Keratinocyte (primary cell): ENCODE results near the gene C19orf47. TPM values are rescaled to one million over a fixed set of nuclear protein-coding genes. Genes with fewer than 3 reads are reported as not detected.

Experiments used
- DNase-seq: peaks from one replicate; pipeline ENCODE4 v3.0.0-alpha.2; 2011; ENCODE audit warnings: low read depth, missing footprints, low spot score
- FAIRE-seq: peaks from 2 replicates; lab custom pipeline; 2011; peaks lifted over from hg19 to GRCh38; lab: Jason Lieb, UNC
- H2AFZ ChIP-seq: 2 replicates; pipeline ENCODE4 v1.6.0; 2012; ENCODE audit warnings: low read length, control low read depth, inconsistent platforms; ENCODE audit not compliant: control insufficient read depth
- H3K27ac ChIP-seq: 2 replicates; pipeline ENCODE4 v1.5.1; 2011; ENCODE audit warnings: low read length; ENCODE audit not compliant: control insufficient read depth, insufficient read depth
- H3K27me3 ChIP-seq: 3 replicates; pipeline ENCODE4 v1.6.0; 2011; ENCODE audit warnings: low read length; ENCODE audit not compliant: control insufficient read depth, insufficient read depth; ENCODE audit errors: extremely low read depth
- H3K36me3 ChIP-seq, 2 experiments: 2 replicates in 1 of 2; 3 replicates in 1 of 2; pipeline ENCODE4 v1.5.1; 2011; ENCODE audit warnings: low read length in 2 of 2, mild to moderate bottlenecking in 1 of 2; ENCODE audit not compliant: control insufficient read depth in 2 of 2, insufficient read depth in 2 of 2; ENCODE audit errors: extremely low read depth in 1 of 2
- H3K4me1 ChIP-seq: 3 replicates; pipeline ENCODE4 v1.5.1; 2011; ENCODE audit warnings: low read length; ENCODE audit not compliant: control insufficient read depth, insufficient read depth; ENCODE audit errors: extremely low read depth
- H3K4me2 ChIP-seq: 3 replicates; pipeline ENCODE4 v1.6.0; 2011; ENCODE audit warnings: low read depth, low read length; ENCODE audit not compliant: control insufficient read depth, insufficient read depth; ENCODE audit errors: extremely low read depth
- H3K4me3 ChIP-seq, 3 experiments: fragments of 200-600 bp in 1 of 3; sonication (generic) in 1 of 3; 2 replicates in 2 of 3; 3 replicates in 1 of 3; pipeline ENCODE4 v1.5.1; 2011 to 2016; ENCODE audit warnings: low read length in 3 of 3, mild to moderate bottlenecking in 3 of 3, control low read depth in 2 of 3, inconsistent platforms in 1 of 3, low read depth in 1 of 3, mixed read lengths in 1 of 3, mixed run types in 1 of 3, moderate library complexity in 1 of 3; ENCODE audit not compliant: control insufficient read depth in 2 of 3, insufficient read depth in 2 of 3; ENCODE audit errors: extremely low read depth in 1 of 3
- H3K79me2 ChIP-seq: 2 replicates; pipeline ENCODE4 v1.6.0; 2012; ENCODE audit warnings: low read length; ENCODE audit not compliant: control insufficient read depth, insufficient read depth
- H3K9ac ChIP-seq: 3 replicates; pipeline ENCODE4 v1.6.0; 2011; ENCODE audit warnings: low read length; ENCODE audit not compliant: control insufficient read depth, insufficient read depth; ENCODE audit errors: extremely low read depth
- H3K9me1 ChIP-seq: 3 replicates; pipeline ENCODE4 v1.6.0; 2011; ENCODE audit warnings: low read length; ENCODE audit not compliant: control insufficient read depth, insufficient read depth; ENCODE audit errors: extremely low read depth
- H3K9me3 ChIP-seq: 2 replicates; pipeline ENCODE4 v1.5.1; 2012; ENCODE audit warnings: low read depth, low read length; ENCODE audit not compliant: control insufficient read depth
- H4K20me1 ChIP-seq: 3 replicates; pipeline ENCODE4 v1.6.0; 2011; ENCODE audit warnings: low read length; ENCODE audit not compliant: control insufficient read depth, insufficient read depth; ENCODE audit errors: extremely low read depth
- CTCF ChIP-seq, 3 experiments: IDR thresholded peaks in 1 of 3; conservative IDR thresholded peaks in 1 of 3; optimal IDR thresholded peaks in 1 of 3; 2 replicates in 2 of 3; 3 replicates in 1 of 3; pipeline versions ENCODE3 to v1.5.1; 2011; ENCODE audit warnings: low read length in 3 of 3, mild to moderate bottlenecking in 3 of 3, moderate library complexity in 2 of 3, control low read depth in 1 of 3, inconsistent platforms in 1 of 3; ENCODE audit not compliant: insufficient read depth in 2 of 3; ENCODE audit errors: extremely low read depth in 1 of 3
- EZH2 ChIP-seq: IDR thresholded peaks from one replicate; pipeline ENCODE4 v1.6.1; 2012; ENCODE audit warnings: inconsistent platforms, mild to moderate bottlenecking, low read length, moderate library complexity
- dilution Hi-C: fragments of 300-500 bp; cut with MboI; formaldehyde crosslinking; loops from one replicate; pipeline ENCODE4 v1.7.0; 2020; ENCODE audit warnings: low sequenced_read_pairs; ENCODE audit not compliant: extremely low pct_ligation_motif_present
- polyA plus RNA-seq, 5 experiments: library from polyadenylated mRNA; depleted of rRNA in 3 of 5; stranded (reverse) in 3 of 5; stranded (forward) in 1 of 5; unstranded in 1 of 5; fragments of >200 nt; gene quantifications; 1 replicate in 1 of 5; 2 replicates in 3 of 5; 3 replicates in 1 of 5; pipeline versions ENCODE4 v1.2.1 to v1.2.3, GENCODE V29; 2011 to 2012; ENCODE audit warnings: missing spikeins in 2 of 5, low read depth in 1 of 5, low replicate concordance in 1 of 5

The C19orf47 gene
- polyA plus RNA-seq, 1 donor (not counting 4 experiments of a cell fraction or from before 2014, with no cell fraction given): 13.3 TPM

DNA sequence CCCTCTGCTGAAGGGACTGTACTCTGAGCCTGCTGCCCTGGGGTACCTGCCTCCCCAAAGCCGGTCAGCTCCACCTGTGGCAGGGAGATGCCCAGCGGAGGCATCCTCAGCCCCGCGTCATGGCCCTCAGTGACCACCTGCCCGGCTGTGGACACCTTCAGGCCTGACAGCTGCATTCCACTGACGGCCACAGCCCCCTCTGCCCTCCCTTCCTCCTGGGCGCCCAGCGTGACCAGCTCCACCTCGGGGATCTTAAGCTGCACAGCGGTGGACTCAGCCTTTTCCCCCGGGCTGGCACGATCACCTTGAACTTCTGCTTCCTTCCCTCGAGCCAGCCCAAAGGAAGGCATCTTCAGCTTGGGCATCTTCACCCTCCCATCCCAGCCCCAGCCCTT lies 46.6 kb upstream of the C19orf47 start:
- Histone ChIP-seq H3K9me1 (no peaks in the 10 kb centered on the region), H3K4me2 (no peak overlapping the region), H3K9ac (no peak overlapping the region), H3K9me3 (no peaks in the 10 kb centered on the region), H2AFZ (no peak overlapping the region), H3K36me3 (no peaks in the 10 kb centered on the region), H3K27ac (no peak overlapping the region), H3K4me1 (peaks cover 8% of the 10 kb centered on the region), H3K79me2 (no peaks in the 10 kb centered on the region), H4K20me1 (no peaks in the 10 kb centered on the region), H3K4me3 (no peak overlapping the region), H3K27me3 (peaks cover 27% of the 10 kb centered on the region)
- dilution Hi-C loops: no loop called here
- DNase-seq: no peak
- FAIRE-seq: no peak
- TF ChIP-seq CTCF (optimal IDR thresholded peaks at IDR 0.05 in 1 of 3, IDR thresholded peaks at IDR 0.05 in 1 of 3, conservative IDR thresholded peaks at IDR 0.05 in 1 of 3; ENCODE audit: extremely low read depth in 1 of 3, insufficient read depth in 2 of 3, low read length in 3 of 3) (no peak), EZH2 (no peak)

DNA sequence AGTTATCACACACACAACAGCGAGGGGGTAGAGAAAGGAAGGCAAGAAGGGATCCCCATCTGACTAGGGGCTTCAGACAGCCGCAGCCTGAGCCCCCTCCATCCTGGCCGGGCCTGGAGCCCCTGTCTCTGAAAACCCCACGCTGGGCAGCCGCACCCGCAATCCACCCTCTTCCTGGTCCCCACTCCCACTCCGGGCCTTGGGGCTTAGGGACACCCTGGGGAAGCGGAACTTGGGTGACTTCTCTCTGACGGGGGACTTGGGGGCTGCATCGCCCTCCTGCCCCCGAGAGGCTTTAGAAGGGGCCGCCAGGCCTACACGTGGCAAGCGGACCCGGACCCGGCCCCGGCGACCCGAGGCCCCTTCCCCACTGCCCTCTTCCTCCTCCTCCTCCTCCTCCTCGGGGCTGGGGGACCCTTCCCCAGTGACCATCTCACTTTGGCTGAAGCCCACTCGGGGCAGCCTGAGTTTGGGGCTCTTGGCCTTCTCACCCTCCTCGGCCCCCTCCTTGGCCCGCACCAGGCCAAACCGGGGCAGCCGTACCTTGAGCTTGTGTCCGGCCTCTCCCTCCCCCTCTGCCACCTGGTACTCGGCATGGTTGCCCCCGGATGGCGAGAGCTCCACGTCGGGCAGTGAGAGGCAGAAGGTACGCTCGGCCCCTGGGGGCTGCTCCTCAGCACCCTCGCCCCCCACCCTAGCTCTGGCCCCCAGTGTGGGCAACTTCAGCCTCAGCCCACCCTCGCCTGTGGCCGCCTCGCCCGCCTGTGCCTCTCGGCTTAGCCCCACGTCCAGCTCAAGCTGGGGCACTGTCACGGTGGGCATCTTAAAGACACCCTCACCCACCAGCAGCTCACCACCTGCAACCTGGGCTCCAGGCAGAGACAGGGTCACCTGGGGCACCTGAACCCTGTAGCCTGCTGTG lies 46.0 kb upstream of the C19orf47 start:
- Histone ChIP-seq H3K9ac (no peak overlapping the region), H3K4me1 (peaks cover 8% of the 10 kb centered on the region), H2AFZ (no peak overlapping the region), H3K27me3 (peaks cover 27% of the 10 kb centered on the region), H3K4me2 (no peak overlapping the region), H4K20me1 (no peaks in the 10 kb centered on the region), H3K36me3 (no peaks in the 10 kb centered on the region), H3K4me3 (no peak overlapping the region), H3K27ac (no peak overlapping the region), H3K9me3 (no peaks in the 10 kb centered on the region), H3K9me1 (no peaks in the 10 kb centered on the region), H3K79me2 (no peaks in the 10 kb centered on the region)
- dilution Hi-C loops: no loop called here
- DNase-seq: no peak
- no peak for FAIRE-seq
- TF ChIP-seq CTCF (optimal IDR thresholded peaks at IDR 0.05 in 1 of 3, IDR thresholded peaks at IDR 0.05 in 1 of 3, conservative IDR thresholded peaks at IDR 0.05 in 1 of 3; ENCODE audit: extremely low read depth in 1 of 3, insufficient read depth in 2 of 3, low read length in 3 of 3): no peak
- no peak for TF ChIP-seq EZH2
